Measurements from ENCODE around the gene ACSF3.

ACSF3 gene

DNA sequence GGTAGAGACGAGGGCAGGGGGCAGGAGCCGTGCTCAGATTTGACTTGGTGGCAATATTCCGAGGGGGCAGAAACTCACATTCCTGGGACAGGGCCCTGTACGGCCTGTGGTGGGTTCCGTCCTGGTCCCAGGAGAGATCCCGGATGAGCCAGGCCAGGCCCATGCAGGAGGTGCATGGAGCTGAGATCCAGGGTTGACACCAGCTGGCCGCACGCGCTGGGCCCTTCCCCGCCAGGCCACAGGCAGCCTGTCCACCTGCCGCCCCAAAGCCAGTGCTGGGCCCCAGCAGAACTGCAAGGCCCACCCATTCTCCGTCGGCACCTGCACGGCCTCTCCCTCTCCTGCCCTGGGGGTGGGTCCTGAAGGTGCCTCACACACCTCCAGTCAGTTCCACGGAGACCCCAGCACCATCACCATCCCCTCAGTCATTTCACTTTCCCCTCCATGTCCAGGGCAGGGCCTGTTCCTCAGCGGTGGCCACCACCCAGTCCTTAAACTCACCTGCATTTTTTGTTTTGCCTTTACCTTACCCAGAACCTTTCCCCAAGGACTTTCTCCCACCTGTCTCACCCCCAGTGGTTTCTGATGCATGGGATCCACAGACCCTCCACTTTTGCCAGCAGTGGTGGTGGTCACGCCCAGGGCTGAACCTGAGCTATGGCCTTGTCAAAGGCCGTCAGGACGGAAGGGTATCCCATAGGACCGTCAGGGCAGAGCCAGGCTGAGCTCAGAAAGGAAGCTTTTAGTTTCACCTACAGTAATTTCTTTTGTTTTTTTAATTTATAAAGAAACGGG, 52.8 kb downstream of the ACSF3 start:
- H3K4me3 ChIP-seq (ENCODE audit: low read depth, low read length) = no peak overlapping the region
- ChIA-PET CTCF (no interaction called here), POLR2A (no interaction called here)
- TF ChIP-seq ZNF707 (tag by site-specific recombination; IDR thresholded peaks at IDR 0.05) (no peak), ZNF701 (tag by site-specific recombination; IDR thresholded peaks at IDR 0.05) (no peak), ZNF529 (tag by site-specific recombination; IDR thresholded peaks at IDR 0.05; ENCODE audit: insufficient replicate concordance) (no peak), KLF10 (tag by site-specific recombination; IDR thresholded peaks at IDR 0.05) (no peak), ZNF324 (tag by site-specific recombination; IDR thresholded peaks at IDR 0.05) (no peak), SP7 (tag by site-specific recombination; IDR thresholded peaks at IDR 0.05) (no peak)
- TF ChIP-seq, protein P1, sequence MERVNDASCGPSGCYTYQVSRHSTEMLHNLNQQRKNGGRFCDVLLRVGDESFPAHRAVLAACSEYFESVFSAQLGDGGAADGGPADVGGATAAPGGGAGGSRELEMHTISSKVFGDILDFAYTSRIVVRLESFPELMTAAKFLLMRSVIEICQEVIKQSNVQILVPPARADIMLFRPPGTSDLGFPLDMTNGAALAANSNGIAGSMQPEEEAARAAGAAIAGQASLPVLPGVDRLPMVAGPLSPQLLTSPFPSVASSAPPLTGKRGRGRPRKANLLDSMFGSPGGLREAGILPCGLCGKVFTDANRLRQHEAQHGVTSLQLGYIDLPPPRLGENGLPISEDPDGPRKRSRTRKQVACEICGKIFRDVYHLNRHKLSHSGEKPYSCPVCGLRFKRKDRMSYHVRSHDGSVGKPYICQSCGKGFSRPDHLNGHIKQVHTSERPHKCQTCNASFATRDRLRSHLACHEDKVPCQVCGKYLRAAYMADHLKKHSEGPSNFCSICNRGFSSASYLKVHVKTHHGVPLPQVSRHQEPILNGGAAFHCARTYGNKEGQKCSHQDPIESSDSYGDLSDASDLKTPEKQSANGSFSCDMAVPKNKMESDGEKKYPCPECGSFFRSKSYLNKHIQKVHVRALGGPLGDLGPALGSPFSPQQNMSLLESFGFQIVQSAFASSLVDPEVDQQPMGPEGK (tag by site-specific recombination; IDR thresholded peaks at IDR 0.05) = no peak
- peaks cover 0 to 80% of the 10 kb centered on the region in 2 experiments; a peak in 2 of 3 replicates for H3K36me3 ChIP-seq (ENCODE audit: control insufficient read depth in 2 of 2, insufficient read depth in 1 of 2, low read length in 2 of 2)
- H3K27ac ChIP-seq (ENCODE audit: extremely low read depth, low read depth, low read length) = no peak overlapping the region
- no peaks in the 10 kb centered on the region for H3K9me3 ChIP-seq (ENCODE audit: control insufficient read depth, insufficient read depth, low read depth, low read length)
- no peaks in the 10 kb centered on the region for H3K4me1 ChIP-seq (ENCODE audit: control insufficient read depth, insufficient read depth, low read length)

DNA sequence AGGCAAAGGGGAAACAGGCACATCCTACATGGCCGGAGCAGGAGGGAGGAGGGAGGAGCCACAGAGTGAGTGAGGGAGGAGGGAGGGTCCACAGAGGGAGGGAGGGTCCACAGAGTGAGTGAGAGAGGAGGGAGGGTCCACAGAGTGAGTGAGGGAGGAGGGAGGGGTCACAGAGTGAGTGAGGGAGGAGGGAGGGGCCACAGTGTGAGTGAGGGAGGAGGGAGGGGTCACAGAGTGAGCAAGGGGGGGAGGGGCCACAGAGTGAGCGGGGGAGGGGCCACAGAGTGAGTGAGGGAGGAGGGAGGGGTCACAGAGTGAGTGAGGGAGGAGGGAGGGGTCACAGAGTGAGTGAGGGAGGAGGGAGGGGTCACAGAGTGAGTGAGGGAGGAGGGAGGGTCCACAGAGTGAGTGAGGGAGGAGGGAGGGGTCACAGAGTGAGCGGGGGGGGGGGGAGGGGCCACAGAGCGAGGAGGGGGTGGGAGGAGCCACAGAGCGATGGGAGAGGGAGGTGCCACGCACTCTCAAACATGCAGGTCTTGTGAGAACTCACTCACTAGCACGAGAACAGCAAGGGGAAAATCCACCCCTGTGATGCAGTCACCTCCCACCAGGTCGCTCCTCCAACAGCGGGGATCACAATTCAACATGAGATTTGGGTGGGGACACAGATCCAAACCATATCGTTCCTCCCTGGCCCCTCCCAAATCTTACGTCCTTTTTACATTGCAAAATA, 53.6 kb downstream of the ACSF3 start:
- TF ChIP-seq, protein P2, sequence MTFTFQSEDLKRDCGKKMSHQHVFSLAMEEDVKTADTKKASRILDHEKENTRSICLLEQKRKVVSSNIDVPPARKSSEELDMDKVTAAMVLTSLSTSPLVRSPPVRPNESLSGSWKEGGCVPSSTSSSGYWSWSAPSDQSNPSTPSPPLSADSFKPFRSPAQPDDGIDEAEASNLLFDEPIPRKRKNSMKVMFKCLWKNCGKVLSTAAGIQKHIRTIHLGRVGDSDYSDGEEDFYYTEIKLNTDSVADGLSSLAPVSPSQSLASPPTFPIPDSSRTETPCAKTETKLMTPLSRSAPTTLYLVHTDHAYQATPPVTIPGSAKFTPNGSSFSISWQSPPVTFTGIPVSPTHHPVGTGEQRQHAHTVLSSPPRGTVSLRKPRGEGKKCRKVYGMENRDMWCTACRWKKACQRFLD (tag by site-specific recombination; IDR thresholded peaks at IDR 0.05) = no peak
- TF ChIP-seq ZNF292 (tag by site-specific recombination; IDR thresholded peaks at IDR 0.05; ENCODE audit: borderline replicate concordance, low read depth) = no peak
- TF ChIP-seq ZNF302 (tag by site-specific recombination; IDR thresholded peaks at IDR 0.05; ENCODE audit: low read depth) = no peak
- no peak for TF ChIP-seq ZNF549 (tag by site-specific recombination; IDR thresholded peaks at IDR 0.05)
- no peak for TF ChIP-seq ZNF785 (tag by site-specific recombination; IDR thresholded peaks at IDR 0.05)
- no peak for TF ChIP-seq SCRT1 (tag by site-specific recombination; IDR thresholded peaks at IDR 0.05; ENCODE audit: borderline replicate concordance)
- H3K9me3 ChIP-seq (ENCODE audit: control insufficient read depth, insufficient read depth, low read depth, low read length) = no peaks in the 10 kb centered on the region
- no peak overlapping the region for H3K27ac ChIP-seq (ENCODE audit: extremely low read depth, low read depth, low read length)
- ChIA-PET CTCF (no interaction called here), POLR2A (no interaction called here)
- H3K4me1 ChIP-seq (ENCODE audit: control insufficient read depth, insufficient read depth, low read length) = no peaks in the 10 kb centered on the region
- H3K36me3 ChIP-seq (ENCODE audit: control insufficient read depth in 2 of 2, insufficient read depth in 1 of 2, low read length in 2 of 2) = peaks cover 0 to 74% of the 10 kb centered on the region in 2 experiments; a peak in 2 of 3 replicates
- no peak overlapping the region for H3K4me3 ChIP-seq (ENCODE audit: low read depth, low read length)

DNA sequence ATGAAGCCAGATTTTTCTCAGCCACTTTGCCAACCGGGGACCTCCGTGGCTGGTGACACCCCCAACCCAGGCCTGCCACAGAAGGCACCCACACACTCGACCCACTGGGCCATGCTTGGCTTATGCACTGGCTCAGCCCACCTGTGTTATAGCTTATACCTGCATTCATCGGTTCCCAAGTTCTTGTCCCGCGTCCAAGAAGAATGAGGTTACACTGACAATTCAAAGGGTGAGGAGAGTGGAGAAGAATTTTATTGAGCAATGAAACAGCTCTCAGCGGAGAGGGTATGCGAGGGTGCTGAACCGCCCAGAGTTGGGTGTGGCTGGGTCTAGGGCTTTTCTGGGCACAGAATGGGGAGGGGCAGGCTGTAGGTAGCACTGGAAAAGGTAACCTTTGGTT, 55.7 kb downstream of the ACSF3 start:
- no peak overlapping the region for H3K27ac ChIP-seq (ENCODE audit: extremely low read depth, low read depth, low read length)
- H3K36me3 ChIP-seq (ENCODE audit: control insufficient read depth in 2 of 2, insufficient read depth in 1 of 2, low read length in 2 of 2) = peaks cover 0 to 59% of the 10 kb centered on the region in 2 experiments; a peak in 2 of 3 replicates
- H3K4me1 ChIP-seq (ENCODE audit: control insufficient read depth, insufficient read depth, low read length) = no peaks in the 10 kb centered on the region
- TF ChIP-seq SETDB1 (IDR thresholded peaks at IDR 0.05; ENCODE audit: insufficient read length, low read length) = peak; percentile 72
- TF ChIP-seq ZNF549 (tag by site-specific recombination; IDR thresholded peaks at IDR 0.05) = no peak
- no peaks in the 10 kb centered on the region for H3K9me3 ChIP-seq (ENCODE audit: control insufficient read depth, insufficient read depth, low read depth, low read length)
- ChIA-PET CTCF (interaction anchor here (0.5 kb wide), 1 partner anchor 67 kb away, joined by 3 read pairs; no protein-coding TSS in a partner anchor), POLR2A (no interaction called here)
- no peak overlapping the region for H3K4me3 ChIP-seq (ENCODE audit: low read depth, low read length)
